Activated CD4-positive, alpha-beta T cell treated with anti-CD3 and anti-CD28 coated beads for 4 hours (primary cell): ENCODE measurements around the gene ADIG.
A peak's percentile ranks its signal among the peaks of the same experiment; 100 is the strongest.

Experiments
- DNase-seq, 2 donors: peaks; one replicate each; pipeline ENCODE4 v3.0.0-alpha.2; 2020

Gene ADIG

DNA sequence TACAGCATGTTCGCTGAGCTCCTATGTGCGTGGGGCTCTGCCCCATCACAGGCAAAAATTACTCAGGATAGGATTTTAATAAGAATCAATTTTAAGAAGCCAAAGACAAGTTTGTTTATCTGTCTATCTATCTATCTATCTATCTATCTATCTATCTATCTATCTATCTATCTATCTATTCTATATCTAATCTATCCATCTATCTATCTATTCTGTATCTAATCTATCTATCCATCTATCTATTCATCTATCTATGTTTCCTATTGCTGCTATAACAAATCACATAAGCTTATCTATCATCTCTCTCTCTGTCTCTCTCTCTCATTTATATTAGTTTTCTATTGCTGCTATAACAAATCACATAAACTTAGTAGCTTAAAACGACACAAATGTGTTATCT lies 22.3 kb downstream of the ADIG start:
- DNase-seq, result no peak

DNA sequence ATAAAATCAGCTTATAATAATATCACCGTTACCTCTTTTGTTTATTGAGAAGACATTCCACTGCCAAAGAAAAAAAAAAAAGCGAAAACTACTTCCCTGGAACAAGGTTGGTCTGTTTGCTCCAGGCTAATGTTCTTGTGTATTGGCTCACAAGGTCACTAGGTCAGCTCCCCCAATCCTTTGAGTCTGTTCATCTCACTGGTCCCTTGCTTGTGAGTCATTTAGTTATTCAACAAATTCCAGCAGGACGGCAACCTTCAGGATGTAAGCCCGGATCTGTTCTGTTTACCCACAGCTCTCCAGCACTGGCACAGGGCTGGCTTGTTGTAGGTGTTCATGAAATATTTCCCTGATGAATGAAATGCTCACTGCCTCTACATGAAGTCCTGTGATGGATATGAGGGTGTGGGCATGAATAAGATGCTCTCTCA lies 23.9 kb downstream of the ADIG start:
- no peak for DNase-seq

GRCh38 chr20:38607351-38607750 lies 26.4 kb downstream of the ADIG start:
- no peak for DNase-seq

GRCh38 chr20:38608188-38608587 lies 27.2 kb downstream of the ADIG start:
- no peak for DNase-seq

- DNase-seq, result no peak
Measured at GRCh38 chr20:38609815-38610214, 28.8 kb downstream of the ADIG start.

GRCh38 chr20:38610521-38610920 lies 29.5 kb downstream of the ADIG start:
- no peak for DNase-seq

GRCh38 chr20:38612751-38613515 lies 31.9 kb downstream of the ADIG start:
- DNase-seq, result no peak

DNA sequence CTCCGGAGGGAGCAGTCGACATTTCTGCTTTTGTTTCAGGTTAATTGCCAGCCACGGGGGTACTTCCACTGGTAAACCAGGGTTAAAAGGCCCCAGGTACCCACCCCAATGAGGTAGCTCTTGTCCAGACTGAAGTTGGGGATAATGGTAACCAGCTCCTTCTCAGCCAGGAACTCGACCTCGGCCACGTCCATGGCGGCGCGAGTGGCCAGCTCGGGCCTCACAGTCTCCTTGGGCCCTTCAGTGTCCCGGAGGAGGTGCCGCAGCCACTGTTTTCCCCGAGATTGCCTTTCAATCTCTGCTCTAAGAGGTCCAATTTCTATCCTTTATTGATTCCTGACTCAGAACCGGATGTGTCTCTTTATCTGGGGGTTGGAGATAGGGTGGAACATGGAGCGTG lies 34.3 kb downstream of the ADIG start:
- DNase-seq, result no peak

DNA sequence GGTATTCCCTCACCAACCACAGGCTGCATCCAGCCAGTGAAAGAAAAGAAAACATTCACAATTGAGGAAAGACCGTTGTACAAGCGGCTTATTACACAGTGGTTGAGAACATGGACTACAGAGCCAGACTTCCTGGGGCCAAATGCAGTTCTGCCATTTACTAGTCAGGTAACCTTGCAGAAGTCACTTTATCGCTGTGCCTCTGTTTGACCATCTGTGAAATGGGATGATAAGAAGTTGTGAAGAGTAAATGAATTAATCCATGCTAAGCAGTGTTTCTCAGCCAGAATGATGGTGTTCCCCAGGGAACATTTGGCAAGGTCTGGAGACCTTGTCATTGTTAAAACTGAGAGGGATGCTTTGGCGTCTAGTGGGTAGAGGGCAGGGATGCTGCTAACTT lies 35.5 kb downstream of the ADIG start:
- no peak for DNase-seq

DNA sequence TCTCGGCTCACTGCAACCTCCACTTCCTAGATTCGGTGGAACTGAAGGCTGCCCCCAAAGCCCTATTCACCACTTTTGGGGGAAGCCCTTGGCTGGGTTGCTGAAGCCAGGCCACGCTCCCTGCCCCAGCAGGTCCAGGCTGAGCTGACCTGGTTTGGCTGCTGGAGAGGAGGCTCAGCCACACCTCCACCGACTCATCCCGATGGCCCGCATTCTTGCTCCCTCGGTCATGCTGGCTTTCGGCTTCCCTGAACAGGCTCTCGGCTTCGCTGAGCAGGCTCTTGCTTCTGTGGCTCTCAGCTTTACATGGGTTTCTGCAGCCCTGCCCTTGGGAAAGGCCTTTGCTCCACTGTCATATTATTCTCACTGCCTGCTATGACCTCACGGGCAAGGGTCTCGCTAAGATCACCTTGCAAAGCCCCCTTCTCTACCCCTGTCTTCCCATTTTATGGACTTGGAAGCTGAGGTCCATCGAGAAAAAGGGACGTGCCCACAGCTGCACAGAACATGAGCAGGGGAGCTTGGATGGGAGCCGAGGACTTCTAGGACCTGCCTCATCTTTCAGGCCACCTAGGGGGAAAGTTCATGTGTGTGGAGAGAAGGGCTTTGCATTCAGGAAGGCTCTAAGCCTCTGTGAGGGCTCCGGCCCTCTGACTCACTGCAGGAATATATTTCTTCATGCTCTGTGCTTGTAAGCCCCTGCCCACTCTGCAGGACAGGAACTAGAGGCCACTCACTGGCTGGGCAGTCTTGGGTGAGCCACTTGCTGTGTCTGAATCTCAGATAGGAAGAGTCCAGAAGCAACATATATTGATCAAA lies 36.2 kb downstream of the ADIG start:
- no peak for DNase-seq

- DNase-seq, result no peak
Measured at GRCh38 chr20:38617830-38618196, 36.8 kb downstream of the ADIG start.

- DNase-seq, result no peak
Measured at GRCh38 chr20:38620441-38620840, 39.4 kb downstream of the ADIG start.

DNA sequence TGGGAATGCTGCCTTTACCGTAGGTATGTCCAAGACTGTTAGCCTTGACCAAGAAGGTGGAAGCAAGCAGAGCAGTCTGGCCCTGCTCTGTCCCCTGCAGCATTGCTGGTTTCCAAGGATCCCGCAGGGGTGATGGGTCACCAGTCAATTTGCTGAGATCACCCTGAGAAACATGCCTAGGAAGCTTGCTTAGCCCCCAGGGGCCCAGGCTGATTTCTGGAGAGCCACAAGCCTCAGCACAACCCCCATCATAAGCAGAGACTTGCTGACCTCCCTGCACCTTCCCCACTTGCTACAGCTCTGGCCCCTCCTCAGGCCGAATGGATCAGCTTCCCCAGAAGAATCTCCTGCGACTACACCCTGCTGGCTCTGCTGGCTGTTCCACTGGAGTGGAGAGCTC lies 42.1 kb downstream of the ADIG start:
- no peak for DNase-seq

GRCh38 chr20:38624084-38624483 lies 43.1 kb downstream of the ADIG start:
- no peak for DNase-seq

- no peak for DNase-seq
Measured at GRCh38 chr20:38625896-38626295, 44.9 kb downstream of the ADIG start.

- DNase-seq, result no peak
Measured at GRCh38 chr20:38626921-38627659, 46.1 kb downstream of the ADIG start.

DNA sequence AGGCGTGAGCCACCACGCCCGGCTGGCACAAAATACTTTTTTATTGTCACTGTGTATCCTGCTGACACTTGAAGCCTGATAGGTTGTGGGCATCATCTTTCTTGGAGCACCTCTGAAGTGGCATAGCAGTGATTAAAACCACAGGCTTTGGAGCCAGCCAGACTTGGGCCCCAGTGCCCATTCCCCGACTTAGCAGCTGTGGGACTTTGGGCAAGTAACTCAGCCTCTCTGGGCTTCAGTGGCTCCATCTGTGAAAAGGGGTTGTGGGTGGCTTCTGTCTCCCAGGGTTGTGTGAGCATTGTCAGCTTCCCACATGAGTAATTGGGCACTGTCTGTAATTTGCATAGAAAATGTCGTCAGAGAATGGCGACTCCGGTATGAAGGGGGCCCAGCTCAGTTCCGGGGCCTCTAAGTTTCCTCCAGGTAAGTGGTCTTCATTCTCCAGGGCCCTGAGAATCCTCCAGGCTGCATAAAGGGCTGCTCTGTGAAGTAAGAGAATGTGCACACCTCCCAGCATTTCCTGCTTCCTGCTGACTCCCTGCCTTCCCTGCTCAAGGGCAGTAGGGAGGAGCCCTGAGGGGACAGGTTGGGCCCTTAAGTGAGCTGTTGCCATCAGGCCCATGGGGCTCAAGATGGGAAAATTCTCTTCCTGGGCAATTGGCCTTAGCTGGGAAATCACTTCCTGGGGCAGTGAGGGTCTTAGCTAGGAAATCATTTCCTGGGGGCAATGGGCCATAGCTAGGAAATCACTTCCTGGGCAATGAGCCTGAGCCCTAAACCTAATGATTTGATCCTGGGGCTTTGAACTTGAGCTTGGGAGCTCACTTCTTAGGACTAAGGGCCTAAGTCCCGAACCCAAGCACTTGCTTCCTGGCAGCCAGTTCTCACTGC lies 47.8 kb downstream of the ADIG start:
- no peak for DNase-seq

DNA sequence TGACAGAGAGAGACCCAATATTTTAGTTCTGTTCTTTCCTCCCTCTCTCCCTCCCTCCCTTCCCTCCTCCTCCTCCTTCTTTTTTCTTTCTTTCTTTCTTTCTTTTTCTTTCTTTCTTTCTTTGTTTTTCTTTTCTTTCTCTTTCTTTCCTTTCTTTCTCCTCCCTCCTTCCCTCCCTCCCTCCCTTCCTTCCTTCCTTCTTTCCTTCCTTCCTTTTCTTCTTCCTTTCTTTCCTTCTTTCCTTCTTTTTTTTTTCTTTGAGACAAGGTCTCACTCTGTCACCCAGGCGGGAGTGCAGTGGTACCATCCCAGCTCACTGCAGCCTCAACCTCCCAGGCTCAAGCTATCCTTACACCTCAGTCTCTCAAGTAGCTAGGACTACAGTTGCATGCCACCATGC lies 49.0 kb downstream of the ADIG start:
- no peak for DNase-seq

DNA sequence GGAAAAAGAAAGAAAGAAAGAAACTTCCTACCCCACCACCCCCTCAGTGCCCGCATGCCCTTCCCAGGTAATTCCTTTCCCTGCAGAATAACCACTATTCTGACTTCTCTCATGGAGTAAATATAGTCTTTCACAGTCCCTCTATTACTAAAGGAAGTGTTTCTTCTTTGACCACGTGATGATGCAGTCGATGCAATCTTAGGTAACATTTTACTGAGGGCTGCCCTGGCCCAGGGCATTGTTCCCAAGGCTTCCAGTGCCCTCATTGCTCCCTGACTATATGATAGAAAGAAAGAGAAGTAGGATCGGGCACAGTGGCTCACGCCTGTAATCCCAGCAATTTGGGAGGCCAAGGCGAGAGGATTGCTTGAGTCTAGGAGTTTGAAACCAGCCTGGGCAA lies 49.7 kb downstream of the ADIG start:
- no peak for DNase-seq

- DNase-seq, result no peak
Measured at GRCh38 chr20:38631155-38632022, 50.4 kb downstream of the ADIG start.

GRCh38 chr20:38633577-38634093 lies 52.6 kb downstream of the ADIG start:
- peak; percentile 39 to 61 for DNase-seq
